ENCODE results near the gene MBOAT1.

DNA sequence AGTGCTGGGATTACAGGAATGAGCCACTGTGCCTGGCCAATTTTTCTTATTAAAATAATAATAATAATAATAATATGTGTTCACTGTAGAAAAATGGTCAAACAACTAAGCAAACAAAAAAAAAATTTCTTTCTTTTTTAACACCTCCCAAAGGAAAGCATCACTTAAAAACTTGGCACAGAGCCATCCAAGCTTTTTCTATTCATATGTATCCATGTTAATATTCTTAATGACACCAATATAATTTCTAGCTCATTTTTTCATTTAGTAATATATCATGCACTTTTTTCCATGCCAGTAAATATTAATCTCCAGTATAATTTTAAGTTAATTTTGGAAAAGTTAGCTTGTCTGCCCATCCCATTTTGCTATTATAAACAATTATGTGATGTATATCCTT, 101.8 kb downstream of the MBOAT1 start:
- TF ChIP-seq, protein P1, sequence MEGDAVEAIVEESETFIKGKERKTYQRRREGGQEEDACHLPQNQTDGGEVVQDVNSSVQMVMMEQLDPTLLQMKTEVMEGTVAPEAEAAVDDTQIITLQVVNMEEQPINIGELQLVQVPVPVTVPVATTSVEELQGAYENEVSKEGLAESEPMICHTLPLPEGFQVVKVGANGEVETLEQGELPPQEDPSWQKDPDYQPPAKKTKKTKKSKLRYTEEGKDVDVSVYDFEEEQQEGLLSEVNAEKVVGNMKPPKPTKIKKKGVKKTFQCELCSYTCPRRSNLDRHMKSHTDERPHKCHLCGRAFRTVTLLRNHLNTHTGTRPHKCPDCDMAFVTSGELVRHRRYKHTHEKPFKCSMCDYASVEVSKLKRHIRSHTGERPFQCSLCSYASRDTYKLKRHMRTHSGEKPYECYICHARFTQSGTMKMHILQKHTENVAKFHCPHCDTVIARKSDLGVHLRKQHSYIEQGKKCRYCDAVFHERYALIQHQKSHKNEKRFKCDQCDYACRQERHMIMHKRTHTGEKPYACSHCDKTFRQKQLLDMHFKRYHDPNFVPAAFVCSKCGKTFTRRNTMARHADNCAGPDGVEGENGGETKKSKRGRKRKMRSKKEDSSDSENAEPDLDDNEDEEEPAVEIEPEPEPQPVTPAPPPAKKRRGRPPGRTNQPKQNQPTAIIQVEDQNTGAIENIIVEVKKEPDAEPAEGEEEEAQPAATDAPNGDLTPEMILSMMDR (IDR thresholded peaks at IDR 0.05; ENCODE audit: insufficient read depth, low read depth, low read length): no peak
- no peak for TF ChIP-seq EZH2 (IDR thresholded peaks at IDR 0.05; ENCODE audit: insufficient read depth, low read length)

Measured in astrocyte (in vitro differentiated cells and primary cell).